ENCODE measurements around the gene PACRG. TPM values are rescaled to one million over a fixed set of nuclear protein-coding genes. Genes with fewer than 3 reads are reported as not detected.
"Not testable (repeated sequence)": the region's sequence is repeated elsewhere in the genome, so short reads cannot be mapped to it uniquely, and the experiment has no call there.

The PACRG gene
- polyA plus RNA-seq (2013, experiment 1 of 2), result 0.18 TPM
- 0.25 TPM for polyA plus RNA-seq (2013, experiment 2 of 2)

DNA sequence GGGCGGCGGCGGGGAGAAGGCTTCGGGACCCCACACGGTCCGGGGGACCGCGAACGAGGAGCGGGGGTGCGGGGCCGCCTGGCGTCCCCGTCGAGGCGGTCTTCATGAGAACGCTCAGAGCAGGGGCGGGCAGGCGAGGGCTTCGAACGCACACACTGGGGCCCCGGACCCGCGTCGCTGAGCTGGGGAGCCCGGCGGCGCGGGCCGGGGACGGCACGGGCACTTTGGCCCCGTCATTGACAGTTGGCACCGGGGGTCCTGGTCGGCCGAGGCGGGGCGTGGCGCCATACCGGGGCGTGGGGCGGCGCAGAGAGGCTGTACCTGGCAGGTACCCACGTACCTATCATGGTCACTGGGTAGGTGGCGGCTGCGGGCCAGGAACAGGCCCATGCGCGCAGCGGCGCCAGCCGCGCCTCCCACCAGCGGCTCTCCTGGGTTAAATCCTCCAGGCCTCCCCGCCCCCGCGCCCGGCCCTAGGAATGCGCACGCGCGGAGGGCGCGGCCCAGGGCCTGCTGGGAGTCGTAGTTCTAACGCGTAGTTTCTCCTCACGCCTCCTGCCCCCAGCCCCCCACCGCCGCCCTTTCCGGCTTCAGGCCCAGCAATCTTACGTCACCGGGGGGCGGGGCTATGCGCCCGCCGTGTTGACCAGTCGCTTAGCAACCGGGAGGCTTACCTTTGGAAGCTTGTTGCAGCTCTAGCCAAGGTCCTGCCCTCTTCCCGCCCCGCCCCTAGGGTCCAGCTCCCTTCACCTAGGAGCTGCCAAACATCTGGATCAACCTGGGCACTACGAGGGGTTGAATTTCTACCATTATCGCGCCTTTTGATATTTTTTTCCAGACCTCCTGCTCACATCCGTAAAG is at the start of gene PACRG, which contains the start of gene PRKN:
TSS of gene PACRG (plus strand) at position 653 of the 861 bp plus-strand sequence.
TSS of gene PRKN (minus strand) at position 445 of the 861 bp plus-strand sequence.
- Histone ChIP-seq H4K5ac (ENCODE audit: low read length) (no peak within 1 kb of the TSS), H3K18ac (ENCODE audit: low read length) (peak within 1 kb of the TSS; percentile 88), H3K4me2 (ENCODE audit: low read length) (peak within 1 kb of the TSS; percentile 39), H2BK5ac (ENCODE audit: low read length) (no peak within 1 kb of the TSS), H3K9ac (ENCODE audit: low read length) (peak within 1 kb of the TSS; percentile 72), H4K8ac (ENCODE audit: low read depth, low read length) (peak within 1 kb of the TSS; percentile 41), H3K4ac (ENCODE audit: low read depth, low read length) (peak within 1 kb of the TSS; percentile 82), H3K4me3 (ENCODE audit: low read length) (peak within 1 kb of the TSS; percentile 60), H3K56ac (ENCODE audit: low read length) (peak within 1 kb of the TSS; percentile 89), H3K23ac (ENCODE audit: low read length) (no peak within 1 kb of the TSS), H2BK15ac (replicated peaks; ENCODE audit: low read depth) (no peak within 1 kb of the TSS), H3K27ac (ENCODE audit: low read depth, low read length) (no peak within 1 kb of the TSS), H2BK120ac (ENCODE audit: low read depth, low read length) (peak within 1 kb of the TSS; percentile 24), H3K79me2 (ENCODE audit: control insufficient read depth, insufficient read depth, low read length) (no peaks in the 10 kb centered on the region), H3K4me1 (ENCODE audit: control insufficient read depth, low read depth, low read length) (no peaks in the 10 kb centered on the region), H2AK5ac (ENCODE audit: low read length) (no peak within 1 kb of the TSS), H3K27me3 (ENCODE audit: insufficient read depth, low read length, poor library complexity) (no peaks in the 10 kb centered on the region), H3K79me1 (ENCODE audit: low read length) (no peaks in the 10 kb centered on the region), H3K36me3 (ENCODE audit: control insufficient read depth, insufficient read depth, low read length) (no peaks in the 10 kb centered on the region)
- peak; percentile 100 for DNase-seq
- no CpG with 5 or more reads among the region's 84 CpGs for WGBS (ENCODE audit: extremely low coverage, insufficient coverage, low lambda C conversion rate)

DNA sequence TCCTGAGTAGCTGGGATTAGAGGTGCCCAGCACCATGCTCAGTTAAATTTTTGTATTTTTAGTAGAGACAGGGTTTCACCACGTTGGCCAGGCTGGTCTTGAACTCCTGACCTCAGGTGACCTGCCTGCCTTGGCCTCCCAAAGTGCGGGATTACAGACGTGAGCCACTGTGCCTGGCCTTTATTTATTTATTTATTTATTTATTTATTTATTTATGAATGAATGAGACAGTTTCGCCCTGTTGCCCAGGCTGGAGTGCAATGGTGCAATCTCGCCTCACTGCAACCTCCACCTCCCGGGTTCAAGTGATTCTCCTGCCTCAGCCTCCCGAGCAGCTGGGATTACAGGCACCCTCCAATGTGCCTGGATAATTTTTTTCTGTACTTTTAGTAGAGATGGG is 48.9 kb upstream of the PACRG start:
- H4K8ac ChIP-seq (ENCODE audit: low read depth, low read length); H3K4me2 ChIP-seq (ENCODE audit: low read length); H2BK15ac ChIP-seq (replicated peaks; ENCODE audit: low read depth); H3K79me1 ChIP-seq (ENCODE audit: low read length); H3K9ac ChIP-seq (ENCODE audit: low read length); DNase-seq; H2BK5ac ChIP-seq (ENCODE audit: low read length); H2AK5ac ChIP-seq (ENCODE audit: low read length); H3K36me3 ChIP-seq (ENCODE audit: control insufficient read depth, insufficient read depth, low read length); H3K79me2 ChIP-seq (ENCODE audit: control insufficient read depth, insufficient read depth, low read length); H3K4me1 ChIP-seq (ENCODE audit: control insufficient read depth, low read depth, low read length); H3K4ac ChIP-seq (ENCODE audit: low read depth, low read length); H3K27me3 ChIP-seq (ENCODE audit: insufficient read depth, low read length, poor library complexity); H3K18ac ChIP-seq (ENCODE audit: low read length); H3K4me3 ChIP-seq (ENCODE audit: low read length); H3K23ac ChIP-seq (ENCODE audit: low read length); H4K5ac ChIP-seq (ENCODE audit: low read length); H2BK120ac ChIP-seq (ENCODE audit: low read depth, low read length); H3K56ac ChIP-seq (ENCODE audit: low read length); H3K27ac ChIP-seq (ENCODE audit: low read depth, low read length): not testable (repeated sequence)
- WGBS (ENCODE audit: extremely low coverage, insufficient coverage, low lambda C conversion rate), result no CpG with 5 or more reads among the region's 7 CpGs

DNA sequence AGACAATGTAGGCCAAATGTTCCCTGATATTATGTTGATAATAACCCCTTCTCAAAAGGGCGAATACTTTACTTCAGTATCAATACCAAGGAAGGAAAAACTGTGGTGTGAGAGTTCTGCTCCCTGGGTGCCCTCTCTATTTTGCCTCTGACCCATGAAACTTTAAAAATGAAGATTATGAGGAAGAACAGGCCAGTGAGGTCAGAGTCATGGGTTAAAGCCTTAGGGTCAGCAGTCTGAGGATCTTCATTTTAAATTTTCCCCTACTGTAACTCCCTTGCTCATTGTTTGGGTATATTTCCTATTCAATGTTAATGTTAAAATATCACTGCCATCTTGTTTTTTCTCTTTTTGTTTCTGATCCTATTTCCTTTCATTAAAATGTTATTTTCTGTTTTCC is 48.1 kb upstream of the PACRG start:
- no peaks in the 10 kb centered on the region for H3K36me3 ChIP-seq (ENCODE audit: control insufficient read depth, insufficient read depth, low read length)
- no peak overlapping the region for H3K4me3 ChIP-seq (ENCODE audit: low read length)
- no peak overlapping the region for H2BK120ac ChIP-seq (ENCODE audit: low read depth, low read length)
- H3K4ac ChIP-seq (ENCODE audit: low read depth, low read length), result no peak overlapping the region
- no peak overlapping the region for H3K27ac ChIP-seq (ENCODE audit: low read depth, low read length)
- H3K4me2 ChIP-seq (ENCODE audit: low read length), result no peak overlapping the region
- H3K79me2 ChIP-seq (ENCODE audit: control insufficient read depth, insufficient read depth, low read length), result no peaks in the 10 kb centered on the region
- no peaks in the 10 kb centered on the region for H3K79me1 ChIP-seq (ENCODE audit: low read length)
- H2BK5ac ChIP-seq (ENCODE audit: low read length), result no peak overlapping the region
- H3K23ac ChIP-seq (ENCODE audit: low read length), result no peak overlapping the region
- WGBS (ENCODE audit: extremely low coverage, insufficient coverage, low lambda C conversion rate), result no CpG with 5 or more reads among the region's 1 CpG
- DNase-seq, result no peak
- H3K4me1 ChIP-seq (ENCODE audit: control insufficient read depth, low read depth, low read length), result no peaks in the 10 kb centered on the region
- no peak overlapping the region for H2BK15ac ChIP-seq (replicated peaks; ENCODE audit: low read depth)
- no peak overlapping the region for H4K5ac ChIP-seq (ENCODE audit: low read length)
- H3K56ac ChIP-seq (ENCODE audit: low read length), result no peak overlapping the region
- H3K9ac ChIP-seq (ENCODE audit: low read length), result no peak overlapping the region
- H3K18ac ChIP-seq (ENCODE audit: low read length), result no peak overlapping the region
- H4K8ac ChIP-seq (ENCODE audit: low read depth, low read length), result no peak overlapping the region
- H3K27me3 ChIP-seq (ENCODE audit: insufficient read depth, low read length, poor library complexity), result no peaks in the 10 kb centered on the region
- no peak overlapping the region for H2AK5ac ChIP-seq (ENCODE audit: low read length)

DNA sequence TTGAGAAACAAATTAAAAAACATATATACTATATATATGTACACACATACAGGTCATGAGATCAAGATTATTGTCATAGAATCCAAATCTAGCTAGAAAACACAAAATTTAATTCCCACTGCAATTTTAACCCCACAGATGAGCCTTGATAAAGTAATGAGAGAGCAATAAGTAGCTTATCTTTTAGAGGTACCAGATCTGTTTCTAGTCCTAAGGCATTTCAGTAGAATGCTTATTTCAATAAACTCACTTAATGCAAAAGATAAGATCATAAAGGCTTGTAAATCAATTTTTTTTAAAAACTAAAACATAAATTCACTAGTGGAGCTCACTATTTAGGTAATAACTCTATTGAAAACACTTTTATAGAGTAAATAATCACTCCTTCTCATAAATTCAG is 47.4 kb upstream of the PACRG start:
- H3K4me2 ChIP-seq (ENCODE audit: low read length), result no peak overlapping the region
- no peaks in the 10 kb centered on the region for H3K27me3 ChIP-seq (ENCODE audit: insufficient read depth, low read length, poor library complexity)
- H2BK5ac ChIP-seq (ENCODE audit: low read length), result no peak overlapping the region
- H2BK15ac ChIP-seq (replicated peaks; ENCODE audit: low read depth), result no peak overlapping the region
- H4K5ac ChIP-seq (ENCODE audit: low read length), result no peak overlapping the region
- H3K23ac ChIP-seq (ENCODE audit: low read length), result no peak overlapping the region
- H3K4ac ChIP-seq (ENCODE audit: low read depth, low read length), result no peak overlapping the region
- no peak overlapping the region for H3K18ac ChIP-seq (ENCODE audit: low read length)
- H3K79me2 ChIP-seq (ENCODE audit: control insufficient read depth, insufficient read depth, low read length), result no peaks in the 10 kb centered on the region
- no peak overlapping the region for H3K56ac ChIP-seq (ENCODE audit: low read length)
- no peak overlapping the region for H3K4me3 ChIP-seq (ENCODE audit: low read length)
- no peaks in the 10 kb centered on the region for H3K36me3 ChIP-seq (ENCODE audit: control insufficient read depth, insufficient read depth, low read length)
- H3K4me1 ChIP-seq (ENCODE audit: control insufficient read depth, low read depth, low read length), result no peaks in the 10 kb centered on the region
- no peak overlapping the region for H2BK120ac ChIP-seq (ENCODE audit: low read depth, low read length)
- H4K8ac ChIP-seq (ENCODE audit: low read depth, low read length), result no peak overlapping the region
- no peak overlapping the region for H2AK5ac ChIP-seq (ENCODE audit: low read length)
- no peak overlapping the region for H3K27ac ChIP-seq (ENCODE audit: low read depth, low read length)
- no peaks in the 10 kb centered on the region for H3K79me1 ChIP-seq (ENCODE audit: low read length)
- H3K9ac ChIP-seq (ENCODE audit: low read length), result no peak overlapping the region
- DNase-seq, result no peak

DNA sequence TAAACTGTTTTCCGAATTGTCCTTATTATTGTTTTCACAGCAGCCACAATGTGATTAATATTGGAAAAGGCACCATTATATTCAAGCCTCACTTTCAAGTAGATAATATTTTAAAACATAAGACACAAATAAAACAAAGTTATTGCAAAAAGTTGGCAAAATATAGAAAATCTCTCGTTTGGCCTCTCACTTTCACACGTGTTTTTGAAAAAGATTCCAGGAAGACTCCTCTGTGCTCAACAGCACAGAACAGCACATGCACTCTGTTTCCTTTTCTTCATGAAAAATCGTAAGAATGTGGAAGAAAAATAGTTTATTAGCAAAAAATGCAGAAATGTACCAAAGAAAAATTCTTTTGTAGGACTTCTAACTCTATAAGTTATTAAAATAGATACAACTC is 46.9 kb upstream of the PACRG start:
- no peak overlapping the region for H3K56ac ChIP-seq (ENCODE audit: low read length)
- no peak overlapping the region for H3K4me3 ChIP-seq (ENCODE audit: low read length)
- H2BK120ac ChIP-seq (ENCODE audit: low read depth, low read length), result no peak overlapping the region
- no peak overlapping the region for H2AK5ac ChIP-seq (ENCODE audit: low read length)
- H2BK5ac ChIP-seq (ENCODE audit: low read length), result no peak overlapping the region
- no peak overlapping the region for H3K18ac ChIP-seq (ENCODE audit: low read length)
- no peak overlapping the region for H3K4ac ChIP-seq (ENCODE audit: low read depth, low read length)
- no peak overlapping the region for H3K27ac ChIP-seq (ENCODE audit: low read depth, low read length)
- H3K79me1 ChIP-seq (ENCODE audit: low read length), result no peaks in the 10 kb centered on the region
- DNase-seq, result no peak
- H2BK15ac ChIP-seq (replicated peaks; ENCODE audit: low read depth), result no peak overlapping the region
- H3K4me2 ChIP-seq (ENCODE audit: low read length), result no peak overlapping the region
- no peaks in the 10 kb centered on the region for H3K79me2 ChIP-seq (ENCODE audit: control insufficient read depth, insufficient read depth, low read length)
- WGBS (ENCODE audit: extremely low coverage, insufficient coverage, low lambda C conversion rate), result no CpG with 5 or more reads among the region's 4 CpGs
- no peaks in the 10 kb centered on the region for H3K4me1 ChIP-seq (ENCODE audit: control insufficient read depth, low read depth, low read length)
- no peak overlapping the region for H3K23ac ChIP-seq (ENCODE audit: low read length)
- H4K5ac ChIP-seq (ENCODE audit: low read length), result no peak overlapping the region
- no peaks in the 10 kb centered on the region for H3K36me3 ChIP-seq (ENCODE audit: control insufficient read depth, insufficient read depth, low read length)
- H3K27me3 ChIP-seq (ENCODE audit: insufficient read depth, low read length, poor library complexity), result no peaks in the 10 kb centered on the region
- no peak overlapping the region for H3K9ac ChIP-seq (ENCODE audit: low read length)
- no peak overlapping the region for H4K8ac ChIP-seq (ENCODE audit: low read depth, low read length)

- no peak overlapping the region for H2BK5ac ChIP-seq (ENCODE audit: low read length)
- no CpG with 5 or more reads among the region's 1 CpG for WGBS (ENCODE audit: extremely low coverage, insufficient coverage, low lambda C conversion rate)
- H3K4me2 ChIP-seq (ENCODE audit: low read length), result no peak overlapping the region
- no peak overlapping the region for H4K5ac ChIP-seq (ENCODE audit: low read length)
- no peak overlapping the region for H3K4ac ChIP-seq (ENCODE audit: low read depth, low read length)
- no peaks in the 10 kb centered on the region for H3K27me3 ChIP-seq (ENCODE audit: insufficient read depth, low read length, poor library complexity)
- no peaks in the 10 kb centered on the region for H3K36me3 ChIP-seq (ENCODE audit: control insufficient read depth, insufficient read depth, low read length)
- H3K79me1 ChIP-seq (ENCODE audit: low read length), result no peaks in the 10 kb centered on the region
- no peak overlapping the region for H3K18ac ChIP-seq (ENCODE audit: low read length)
- H2AK5ac ChIP-seq (ENCODE audit: low read length), result no peak overlapping the region
- no peak overlapping the region for H3K27ac ChIP-seq (ENCODE audit: low read depth, low read length)
- H3K56ac ChIP-seq (ENCODE audit: low read length), result no peak overlapping the region
- no peak overlapping the region for H3K9ac ChIP-seq (ENCODE audit: low read length)
- no peak overlapping the region for H2BK120ac ChIP-seq (ENCODE audit: low read depth, low read length)
- H3K4me1 ChIP-seq (ENCODE audit: control insufficient read depth, low read depth, low read length), result no peaks in the 10 kb centered on the region
- DNase-seq, result no peak
- no peak overlapping the region for H3K4me3 ChIP-seq (ENCODE audit: low read length)
- H2BK15ac ChIP-seq (replicated peaks; ENCODE audit: low read depth), result no peak overlapping the region
- H4K8ac ChIP-seq (ENCODE audit: low read depth, low read length), result no peak overlapping the region
- no peak overlapping the region for H3K23ac ChIP-seq (ENCODE audit: low read length)
- no peaks in the 10 kb centered on the region for H3K79me2 ChIP-seq (ENCODE audit: control insufficient read depth, insufficient read depth, low read length)
Observed at GRCh38 chr6:162681447-162681846, 46.3 kb upstream of the PACRG start.

Measured in mesendoderm (in vitro differentiated cells).